ENCODE results near the gene RTN1. TPM values are rescaled to one million over a fixed set of nuclear protein-coding genes. Genes with fewer than 3 reads are reported as not detected.

RTN1 gene
- total and polyA plus RNA-seq, 2 of the 8 experiments (the other 6 are each of a cell fraction or from before 2014, with no cell fraction given) = 2.8 to 4.9 TPM

GRCh38 chr14:59803052-59803540 lies 67.5 kb downstream of the RTN1 start (continued):
- TF ChIP-seq, protein P1, sequence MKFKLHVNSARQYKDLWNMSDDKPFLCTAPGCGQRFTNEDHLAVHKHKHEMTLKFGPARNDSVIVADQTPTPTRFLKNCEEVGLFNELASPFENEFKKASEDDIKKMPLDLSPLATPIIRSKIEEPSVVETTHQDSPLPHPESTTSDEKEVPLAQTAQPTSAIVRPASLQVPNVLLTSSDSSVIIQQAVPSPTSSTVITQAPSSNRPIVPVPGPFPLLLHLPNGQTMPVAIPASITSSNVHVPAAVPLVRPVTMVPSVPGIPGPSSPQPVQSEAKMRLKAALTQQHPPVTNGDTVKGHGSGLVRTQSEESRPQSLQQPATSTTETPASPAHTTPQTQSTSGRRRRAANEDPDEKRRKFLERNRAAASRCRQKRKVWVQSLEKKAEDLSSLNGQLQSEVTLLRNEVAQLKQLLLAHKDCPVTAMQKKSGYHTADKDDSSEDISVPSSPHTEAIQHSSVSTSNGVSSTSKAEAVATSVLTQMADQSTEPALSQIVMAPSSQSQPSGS (IDR thresholded peaks at IDR 0.05; ENCODE audit: low read length) = no peak
- TF ChIP-seq KDM4A (IDR thresholded peaks at IDR 0.05; ENCODE audit: low read depth, low read length, severe bottlenecking) (no peak), SP4 (IDR thresholded peaks at IDR 0.05; ENCODE audit: low read length) (no peak)

Measured in H1 (cell line).